Occipital lobe (tissue), 2 donors: ENCODE measurements around the gene MOGAT2. TPM values are rescaled to one million over a fixed set of nuclear protein-coding genes. Genes with fewer than 3 reads are reported as not detected.
"Not testable (repeated sequence)": the region's sequence is repeated elsewhere in the genome, so short reads cannot be mapped to it uniquely, and the experiment has no call there.

Source experiments
- DNase-seq: peaks from one replicate; lab custom pipeline; 2025; lab: John Stamatoyannopoulos, UW
- total RNA-seq: library from RNA; depleted of rRNA; stranded (reverse); fragments of >200 nt; gene quantifications from one replicate; pipeline ENCODE4 v1.2.3, GENCODE V29; 2014

Gene MOGAT2
- not detected for total RNA-seq

- DNase-seq: no peak
These were observed at the start of gene MOGAT2 for GRCh38 chr11:75717608-75718418. MOGAT2 (plus strand) TSS chr11:75717838; CDS start chr11:75717889, 51 bp downstream.

DNA sequence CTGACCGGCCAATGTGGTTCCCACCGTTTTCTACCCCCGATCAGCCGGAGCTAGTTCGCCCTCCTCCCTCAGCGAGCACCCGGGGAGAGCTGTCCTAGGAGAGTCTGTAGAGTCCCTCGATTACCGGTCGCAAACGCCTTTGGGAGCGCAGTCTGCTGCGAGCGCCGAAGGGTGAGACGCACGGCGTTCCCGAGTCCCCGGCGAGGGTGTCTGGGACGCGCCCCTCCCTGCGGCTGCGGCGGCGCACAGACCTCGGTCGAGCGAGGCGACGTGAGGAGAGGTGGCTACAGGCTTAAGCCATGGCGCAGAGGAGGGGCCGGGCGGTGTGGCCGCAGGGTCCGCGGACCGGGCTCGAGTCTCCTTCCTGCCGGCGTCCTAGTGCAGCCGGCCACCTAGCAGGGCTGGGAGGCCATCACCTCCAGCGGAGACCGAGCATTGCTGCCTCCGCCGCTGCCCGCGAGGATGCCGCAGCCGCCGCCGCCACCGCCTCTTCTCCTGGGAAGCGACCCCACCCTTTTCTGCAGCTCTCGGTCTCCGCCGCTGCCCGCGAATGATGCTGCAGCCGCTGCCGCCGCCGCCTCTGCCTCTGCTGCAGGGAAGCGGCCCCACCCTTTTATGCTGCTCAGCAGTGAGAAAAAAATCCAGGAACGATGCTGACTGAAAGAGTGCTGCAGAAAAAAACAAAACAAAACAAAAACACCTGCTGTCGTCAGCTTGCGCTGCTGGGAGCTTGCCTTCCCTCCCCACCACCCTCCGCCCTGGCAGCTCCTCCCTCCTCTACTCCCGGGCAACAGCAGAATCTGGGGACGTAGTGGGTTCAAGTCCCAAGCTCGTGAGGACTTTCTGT, 49.0 kb upstream of the MOGAT2 start, which contains the start of gene MAP6:
Gene MAP6 (minus strand): TSS at position 588 of the 847 bp plus-strand sequence. CDS start 669 bp downstream, outside the sequence.
- peak; percentile 64 for DNase-seq

GRCh38 chr11:75673977-75674582, 43.6 kb upstream of the MOGAT2 start:
- no peak for DNase-seq

DNA sequence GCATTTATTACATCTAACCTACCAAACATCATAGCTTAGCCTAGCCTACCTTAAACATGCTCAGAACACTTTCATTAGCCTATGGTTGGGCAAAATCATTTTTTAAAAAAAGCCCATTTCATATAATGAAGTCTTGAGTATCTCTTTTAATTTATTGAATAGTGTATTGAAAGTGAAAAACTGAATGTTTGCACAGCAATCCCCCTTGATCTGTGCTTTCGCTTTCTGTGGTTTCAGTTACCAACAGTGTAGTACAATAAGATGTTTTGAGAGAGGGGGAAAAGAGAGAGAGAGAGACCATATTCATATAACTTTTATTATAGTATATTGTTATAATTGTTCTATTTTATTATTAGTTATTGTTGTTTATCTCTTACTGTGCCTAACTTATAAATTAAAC, 40.4 kb upstream of the MOGAT2 start:
- no peak for DNase-seq

GRCh38 chr11:75677909-75678308, 39.7 kb upstream of the MOGAT2 start:
- no peak for DNase-seq

DNA sequence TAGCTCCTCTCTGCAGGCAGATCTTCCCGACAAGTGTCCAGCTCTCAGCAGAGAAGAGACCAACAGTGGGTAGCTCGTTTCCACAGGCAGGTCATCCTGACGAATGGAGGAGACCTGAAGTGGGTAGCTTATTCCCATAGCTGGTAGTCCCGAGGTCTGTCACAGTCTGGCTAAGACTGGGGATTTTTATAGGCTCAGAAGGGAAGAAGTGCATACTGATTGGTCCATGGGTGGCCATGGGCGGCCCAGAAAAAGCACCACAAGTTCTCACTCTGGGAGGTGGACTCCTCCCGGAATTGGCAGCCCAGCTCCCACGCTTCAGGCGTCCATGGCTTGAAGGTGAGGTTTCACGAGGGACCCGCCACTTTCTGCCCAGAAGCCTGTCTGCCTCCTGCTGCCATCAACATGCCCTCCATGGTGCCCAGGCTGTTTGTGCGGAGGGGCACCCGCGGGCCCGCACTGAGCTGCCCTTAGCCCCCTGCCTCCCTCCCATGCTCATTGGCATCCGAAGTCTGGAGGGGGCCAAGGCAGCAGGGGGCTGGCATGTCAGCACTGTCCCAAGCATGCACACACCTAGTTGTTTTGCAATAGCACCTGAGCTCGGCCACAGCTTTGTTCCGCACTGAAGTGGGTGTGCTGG, 38.9 kb upstream of the MOGAT2 start:
- no peak for DNase-seq

DNA sequence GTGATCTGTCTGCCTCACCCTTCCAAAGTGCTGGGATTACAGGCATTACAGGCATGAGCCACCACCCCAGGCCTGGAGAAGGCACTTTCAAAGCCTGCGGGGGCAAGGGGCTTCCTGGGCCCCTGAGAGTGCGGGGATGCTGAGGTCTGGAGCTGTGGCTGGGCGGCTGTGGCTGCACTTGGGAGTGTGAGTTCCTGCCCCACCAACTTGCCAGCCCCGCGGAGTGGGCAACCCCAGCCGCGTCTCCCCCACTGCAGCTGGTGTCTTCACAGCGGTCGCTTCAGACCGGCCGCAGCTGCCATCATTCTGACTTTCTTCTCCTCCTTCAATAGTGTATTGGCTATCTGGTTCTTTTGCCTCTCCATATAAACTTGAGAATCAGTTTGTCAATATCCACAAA, 38.1 kb upstream of the MOGAT2 start:
- no peak for DNase-seq

GRCh38 chr11:75683856-75684255, 33.8 kb upstream of the MOGAT2 start:
- not testable (repeated sequence) for DNase-seq

GRCh38 chr11:75689863-75690609, 27.6 kb upstream of the MOGAT2 start:
- no peak for DNase-seq

- no peak for DNase-seq
These were observed 25.8 kb upstream of the MOGAT2 start for GRCh38 chr11:75691804-75692203.

DNA sequence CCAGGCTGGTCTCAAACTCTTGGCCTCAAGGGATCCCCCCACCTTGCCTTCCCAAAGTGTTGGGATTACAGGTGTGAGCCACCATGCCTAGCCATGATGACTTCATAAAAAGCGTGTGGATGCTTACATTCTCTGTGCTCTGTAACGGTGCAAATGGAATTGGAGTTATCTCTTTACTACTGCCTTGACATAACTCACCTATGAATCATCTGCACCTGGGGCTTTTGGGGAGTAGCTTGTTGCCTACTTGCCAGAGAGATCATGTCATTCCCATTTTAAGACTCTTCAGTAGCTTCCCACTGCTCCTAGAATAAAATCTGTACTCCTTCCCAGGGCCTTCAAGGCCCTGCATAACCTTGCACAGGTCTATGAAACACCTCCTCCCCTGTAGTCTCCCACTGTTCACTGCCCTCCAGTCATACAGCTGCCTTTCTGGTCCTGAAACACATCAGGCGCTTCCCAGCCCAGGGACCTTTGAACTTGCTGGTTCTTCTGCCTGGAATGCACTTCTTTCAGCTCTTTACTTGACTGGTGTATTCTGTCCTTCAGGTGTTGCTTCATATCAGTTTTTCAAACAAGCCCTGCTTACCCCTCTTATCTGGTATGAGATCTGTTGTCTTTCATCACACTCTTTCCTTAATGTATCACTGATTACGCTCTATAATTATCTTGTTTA, 19.6 kb upstream of the MOGAT2 start:
- no peak for DNase-seq

DNA sequence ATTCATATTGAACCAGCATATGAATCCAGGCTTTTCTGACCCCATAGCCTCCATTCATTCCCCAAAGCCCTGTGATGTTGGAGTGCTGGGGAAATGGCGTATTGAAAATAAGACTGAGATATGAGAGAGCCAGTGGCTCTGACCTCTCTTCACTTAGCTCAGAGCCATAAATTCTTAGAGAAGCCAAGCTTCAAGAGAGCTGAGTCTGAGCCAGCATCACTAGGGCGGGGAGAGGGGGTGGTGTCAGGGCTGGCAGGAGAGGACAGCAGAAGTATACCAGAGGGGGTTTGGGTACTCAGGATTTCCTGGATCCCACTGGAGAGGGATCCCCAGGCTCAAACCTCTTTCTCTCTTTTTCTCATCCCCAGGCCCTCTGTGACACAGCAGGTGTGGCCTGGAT, 16.7 kb upstream of the MOGAT2 start:
- no peak for DNase-seq

GRCh38 chr11:75703695-75704237, 13.9 kb upstream of the MOGAT2 start:
- DNase-seq: no peak

DNA sequence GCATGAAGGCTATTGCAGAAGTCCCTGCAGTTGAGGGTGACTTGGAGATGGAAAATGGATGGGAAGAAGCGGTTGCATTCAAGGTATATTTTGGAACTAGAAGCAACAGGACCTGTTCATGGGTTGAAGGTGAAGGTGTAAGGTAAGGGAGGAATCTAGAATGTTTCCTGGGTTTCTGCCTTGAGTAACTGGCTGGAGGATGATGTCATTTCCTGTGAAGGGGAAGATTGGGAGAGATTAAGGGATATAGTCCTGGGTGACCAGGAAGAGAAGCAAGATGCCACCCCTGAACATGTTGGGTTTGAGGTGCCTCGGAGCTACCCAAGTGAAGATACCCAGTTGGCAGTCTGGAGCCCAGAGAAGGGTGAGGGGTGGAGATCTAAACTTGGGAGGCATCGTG, 12.1 kb upstream of the MOGAT2 start:
- DNase-seq: no peak

GRCh38 chr11:75706260-75706729, 11.3 kb upstream of the MOGAT2 start:
- no peak for DNase-seq

GRCh38 chr11:75714211-75714610, 3.4 kb upstream of the MOGAT2 start:
- no peak for DNase-seq

GRCh38 chr11:75715688-75716087, 1.9 kb upstream of the MOGAT2 start:
- DNase-seq: no peak

DNA sequence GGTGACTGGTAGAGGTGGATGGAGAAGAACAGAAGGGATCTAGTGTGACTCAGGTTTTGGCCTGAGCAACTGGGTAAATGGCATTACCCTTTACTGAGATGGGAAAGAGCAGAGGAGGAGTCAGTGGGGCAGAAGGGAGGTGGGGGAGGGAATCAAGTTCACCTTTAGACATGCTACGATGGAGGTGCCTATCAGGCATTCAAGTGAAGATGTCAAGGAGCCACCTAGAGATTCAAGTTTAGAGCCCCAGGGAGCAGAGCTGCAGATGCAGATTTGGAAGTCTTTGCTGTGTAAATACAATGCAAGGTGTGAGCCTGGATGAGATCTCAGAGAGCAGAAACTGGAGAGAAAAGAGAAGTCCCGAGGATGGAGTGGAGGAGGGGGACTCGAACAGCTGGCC, 979 bp upstream of the MOGAT2 start:
- no peak for DNase-seq

- DNase-seq: no peak
These were observed 1.0 kb downstream of the MOGAT2 start for GRCh38 chr11:75718419-75719339.
